ENCODE measurements around the gene OPCML.

DNA sequence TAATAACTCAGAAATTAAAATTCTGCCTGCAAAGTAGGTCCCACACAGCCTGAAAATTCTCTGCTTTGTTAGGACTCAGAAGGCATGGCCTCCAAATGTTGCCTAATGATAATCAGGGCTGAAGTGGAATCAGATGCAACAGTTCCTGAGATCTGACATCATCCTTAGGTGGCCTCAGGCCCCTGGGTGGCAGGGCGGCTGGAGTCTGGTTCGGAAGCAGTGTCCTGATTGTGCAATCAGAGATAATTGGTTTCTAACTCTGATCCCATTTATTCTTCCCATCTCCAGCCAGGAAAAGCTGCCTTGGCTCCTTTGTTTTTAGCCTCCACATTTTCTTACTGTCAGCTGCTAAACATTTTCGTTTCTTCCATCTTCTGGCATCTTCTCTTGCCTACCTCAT, 399.3 kb downstream of the OPCML start:
- TF ChIP-seq, protein P1, sequence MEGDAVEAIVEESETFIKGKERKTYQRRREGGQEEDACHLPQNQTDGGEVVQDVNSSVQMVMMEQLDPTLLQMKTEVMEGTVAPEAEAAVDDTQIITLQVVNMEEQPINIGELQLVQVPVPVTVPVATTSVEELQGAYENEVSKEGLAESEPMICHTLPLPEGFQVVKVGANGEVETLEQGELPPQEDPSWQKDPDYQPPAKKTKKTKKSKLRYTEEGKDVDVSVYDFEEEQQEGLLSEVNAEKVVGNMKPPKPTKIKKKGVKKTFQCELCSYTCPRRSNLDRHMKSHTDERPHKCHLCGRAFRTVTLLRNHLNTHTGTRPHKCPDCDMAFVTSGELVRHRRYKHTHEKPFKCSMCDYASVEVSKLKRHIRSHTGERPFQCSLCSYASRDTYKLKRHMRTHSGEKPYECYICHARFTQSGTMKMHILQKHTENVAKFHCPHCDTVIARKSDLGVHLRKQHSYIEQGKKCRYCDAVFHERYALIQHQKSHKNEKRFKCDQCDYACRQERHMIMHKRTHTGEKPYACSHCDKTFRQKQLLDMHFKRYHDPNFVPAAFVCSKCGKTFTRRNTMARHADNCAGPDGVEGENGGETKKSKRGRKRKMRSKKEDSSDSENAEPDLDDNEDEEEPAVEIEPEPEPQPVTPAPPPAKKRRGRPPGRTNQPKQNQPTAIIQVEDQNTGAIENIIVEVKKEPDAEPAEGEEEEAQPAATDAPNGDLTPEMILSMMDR (optimal IDR thresholded peaks at IDR 0.05 in 1 of 3, IDR thresholded peaks at IDR 0.05 in 1 of 3, conservative IDR thresholded peaks at IDR 0.05 in 1 of 3; ENCODE audit: extremely low read depth in 1 of 3, insufficient read depth in 2 of 3, low read length in 3 of 3), result no peak
- no peak for TF ChIP-seq EZH2 (IDR thresholded peaks at IDR 0.05; ENCODE audit: low read length)

Data from keratinocyte (primary cell).